Stimulated activated CD8-positive, alpha-beta memory T cell treated with anti-CD3 and anti-CD28 coated beads, Interleukin-12 subunit alpha, Interleukin-12 subunit beta, amount 100 ng/mL, for 24 hours (primary cell): Measurements from ENCODE around the gene GOLGA6D.
"Not testable (repeated sequence)": the region's sequence is repeated elsewhere in the genome, so short reads cannot be mapped to it uniquely, and the experiment has no call there.

Experiments used
- DNase-seq: peaks from one replicate; pipeline ENCODE4 v3.0.0-alpha.2; 2020; ENCODE audit errors: extremely low read depth

Gene GOLGA6D

DNA sequence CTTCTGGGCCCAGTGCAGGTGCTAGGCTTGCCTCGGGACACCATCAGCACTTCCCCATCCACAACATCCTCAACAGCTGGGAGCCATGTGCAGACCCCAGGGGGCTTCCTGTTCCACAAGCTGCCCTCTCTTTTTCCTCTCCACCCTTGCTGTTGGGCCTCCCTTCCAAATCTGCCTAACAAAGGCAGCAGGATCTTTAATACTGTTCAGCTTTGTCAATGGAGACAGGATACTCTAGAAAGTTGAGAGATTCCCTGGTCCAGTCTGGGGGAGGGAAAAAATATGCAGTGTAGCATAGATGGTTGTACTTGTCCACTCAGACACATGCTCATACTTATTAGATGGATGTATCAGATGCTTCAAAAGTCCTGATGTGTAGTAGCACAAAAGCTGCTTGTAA lies 4.1 kb upstream of the GOLGA6D start:
- DNase-seq = not testable (repeated sequence)

DNA sequence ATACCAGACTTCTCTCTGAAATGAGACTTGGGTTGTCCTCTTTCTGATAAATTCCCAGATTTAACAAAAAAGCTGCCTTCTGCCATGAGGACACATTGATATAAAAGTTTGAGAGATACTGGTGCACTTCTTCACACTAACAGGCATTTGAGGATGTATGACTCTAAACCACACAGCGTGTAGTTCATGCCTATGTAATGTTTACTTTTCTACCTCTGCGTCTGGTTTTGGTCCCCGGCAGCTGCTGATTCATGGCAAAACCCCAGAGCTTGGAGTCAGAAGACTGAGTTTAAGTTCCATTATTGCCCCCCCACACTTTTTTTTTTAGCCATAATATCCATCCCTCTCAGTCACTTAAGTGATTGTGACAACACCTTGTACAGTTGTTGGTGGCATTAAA lies 1.5 kb downstream of the GOLGA6D start:
- DNase-seq = not testable (repeated sequence)

DNA sequence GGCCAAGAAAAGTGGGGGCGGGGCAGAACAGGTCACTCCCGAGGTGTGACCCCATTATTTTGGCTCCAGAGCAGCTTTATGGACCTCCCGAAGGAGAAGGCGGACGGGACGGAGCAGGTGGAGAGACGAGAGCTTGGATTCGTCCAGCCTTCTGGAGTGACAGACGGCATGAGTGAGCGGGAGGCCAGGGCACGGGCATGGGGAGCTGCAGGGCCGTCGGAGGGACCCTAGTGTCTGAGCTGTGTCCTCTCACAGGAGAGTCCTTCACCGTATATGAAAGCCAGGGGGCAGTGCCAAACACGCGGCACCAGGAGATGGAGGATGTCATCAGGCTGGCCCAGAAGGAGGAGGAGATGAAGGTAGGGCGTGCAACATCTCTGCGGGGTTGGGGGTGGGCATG lies 11.0 kb downstream of the GOLGA6D start:
- DNase-seq = not testable (repeated sequence)

DNA sequence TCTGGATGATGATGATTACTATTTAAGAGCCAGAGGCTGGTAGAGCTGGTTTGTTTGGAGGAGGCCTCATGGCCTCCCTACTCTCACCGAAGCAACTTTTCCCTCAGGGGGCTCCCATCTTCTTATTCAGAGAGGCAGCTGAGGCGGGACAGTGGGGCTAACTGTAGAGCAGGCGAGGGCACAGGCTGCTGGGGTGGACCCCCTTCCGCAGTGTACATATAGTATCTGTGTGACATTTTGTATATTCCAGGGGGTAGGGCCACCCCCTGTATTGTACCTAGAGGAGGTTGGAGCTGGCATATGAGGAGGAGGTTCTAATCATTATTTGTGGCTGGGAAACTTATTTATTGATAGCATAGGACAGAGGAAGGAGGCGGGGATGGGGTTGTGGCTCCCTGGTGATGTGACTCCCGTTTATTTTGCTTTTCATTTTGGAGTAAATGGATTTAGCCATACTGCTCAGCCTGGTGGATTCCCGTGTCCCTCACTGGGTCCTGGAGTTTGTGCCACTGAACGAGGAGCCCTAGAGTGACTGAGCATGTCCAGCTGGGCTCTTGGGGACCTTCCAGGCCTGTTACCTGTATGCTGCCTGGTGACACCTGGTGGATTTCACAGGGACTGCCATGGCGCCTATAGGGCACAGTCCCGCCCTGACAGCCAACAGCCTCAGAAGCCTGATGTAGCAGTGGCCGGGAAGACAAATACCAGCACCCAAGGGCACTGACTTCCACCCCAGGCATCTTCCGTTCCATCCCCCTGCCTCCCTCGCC lies 16.1 kb downstream of the GOLGA6D start:
- not testable (repeated sequence) for DNase-seq

DNA sequence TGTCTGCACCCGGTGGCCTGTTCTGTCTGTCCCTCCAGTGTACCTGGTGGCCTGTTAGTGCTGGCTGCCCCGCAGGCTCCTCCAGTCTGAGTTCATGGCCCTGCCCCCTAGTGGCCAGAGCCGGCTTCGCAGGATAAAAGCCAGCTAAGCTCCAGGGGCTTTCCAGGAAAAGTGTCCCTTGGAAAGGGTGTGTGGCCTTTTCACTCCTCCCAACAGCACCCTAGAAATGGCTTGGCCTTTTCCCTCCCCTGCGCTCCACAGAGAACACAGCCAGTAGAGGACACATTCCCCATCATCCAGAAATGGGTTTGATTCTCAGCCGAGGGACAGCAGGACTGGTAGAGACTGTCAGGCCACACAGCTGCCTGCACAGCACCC lies 16.7 kb downstream of the GOLGA6D start:
- DNase-seq = not testable (repeated sequence)

DNA sequence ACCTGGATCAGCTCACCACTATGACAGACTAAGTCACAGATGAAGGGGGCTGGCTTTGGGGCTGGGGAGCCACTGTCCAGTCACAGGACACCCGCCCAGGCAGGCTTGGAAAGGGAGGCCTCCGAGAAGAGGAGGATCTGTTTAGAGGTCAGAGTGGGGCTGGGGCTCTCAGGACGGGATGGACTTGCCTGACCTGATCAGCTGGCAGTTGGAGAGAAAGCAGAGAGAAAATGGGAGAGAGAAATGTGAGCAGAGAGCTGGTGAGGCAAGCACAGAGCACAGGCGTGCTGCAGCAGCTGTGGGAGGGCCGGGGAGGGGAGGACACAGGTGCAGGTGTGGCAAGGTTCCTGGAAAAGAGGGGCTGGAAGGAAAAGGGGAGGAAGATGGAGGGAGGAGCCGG lies 17.4 kb downstream of the GOLGA6D start:
- not testable (repeated sequence) for DNase-seq

DNA sequence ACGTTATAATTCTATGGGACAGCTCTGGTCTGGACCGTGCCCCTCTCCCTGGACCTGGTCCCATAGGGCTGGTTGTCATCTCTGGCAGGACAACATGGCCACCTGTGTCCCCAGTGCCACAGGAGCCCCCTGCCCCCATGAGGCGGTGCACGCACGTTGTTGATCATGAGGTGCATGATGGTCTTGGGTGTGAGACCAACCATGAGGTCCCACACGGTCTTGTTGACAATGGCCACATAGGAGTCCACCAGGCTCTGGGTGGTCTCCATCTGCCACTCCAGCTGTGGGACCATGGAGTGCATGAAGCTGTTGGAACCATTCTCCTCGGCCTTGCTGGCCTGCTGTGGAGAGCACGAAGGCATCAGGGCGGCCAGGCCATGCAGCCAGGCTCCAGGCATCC lies 19.7 kb downstream of the GOLGA6D start:
- DNase-seq = no peak

DNA sequence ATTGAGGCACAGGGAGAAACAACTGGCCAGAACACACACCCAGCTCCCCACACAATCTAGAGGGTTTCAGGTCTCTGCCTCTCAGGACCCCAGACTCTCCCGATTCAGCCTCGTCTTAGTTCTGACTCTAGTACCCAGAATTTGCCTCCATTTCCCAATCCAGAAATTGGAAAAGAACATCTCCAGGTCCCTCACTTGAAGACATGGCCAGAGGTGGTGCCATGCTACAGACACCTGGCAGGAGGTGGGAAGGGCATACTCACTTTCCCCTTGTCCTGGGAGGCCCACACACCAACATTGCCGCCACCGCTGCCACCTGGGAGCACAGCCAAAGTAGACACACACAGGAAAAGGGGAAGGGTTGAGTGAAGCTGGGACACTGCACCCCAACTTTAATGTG lies 20.1 kb downstream of the GOLGA6D start:
- not testable (repeated sequence) for DNase-seq

DNA sequence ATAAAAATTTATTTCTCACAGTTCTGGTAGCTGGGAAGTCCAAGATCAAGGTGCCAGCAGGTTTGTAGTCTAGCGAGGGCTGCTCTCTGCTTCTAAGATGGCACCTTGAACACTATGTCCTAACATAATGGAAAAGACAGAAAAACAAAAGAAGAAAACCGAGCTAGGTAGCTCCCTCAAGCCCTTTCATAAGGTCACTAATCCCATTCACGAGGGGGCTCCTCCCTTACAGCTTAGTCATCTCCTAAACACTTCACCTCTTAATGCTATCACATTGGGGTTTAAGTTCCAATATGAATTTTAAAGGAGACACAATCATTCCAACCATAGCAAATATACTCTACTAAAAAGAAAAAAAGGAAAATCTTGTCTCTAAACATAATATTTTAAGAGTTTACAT lies 23.6 kb downstream of the GOLGA6D start:
- DNase-seq = no peak

DNA sequence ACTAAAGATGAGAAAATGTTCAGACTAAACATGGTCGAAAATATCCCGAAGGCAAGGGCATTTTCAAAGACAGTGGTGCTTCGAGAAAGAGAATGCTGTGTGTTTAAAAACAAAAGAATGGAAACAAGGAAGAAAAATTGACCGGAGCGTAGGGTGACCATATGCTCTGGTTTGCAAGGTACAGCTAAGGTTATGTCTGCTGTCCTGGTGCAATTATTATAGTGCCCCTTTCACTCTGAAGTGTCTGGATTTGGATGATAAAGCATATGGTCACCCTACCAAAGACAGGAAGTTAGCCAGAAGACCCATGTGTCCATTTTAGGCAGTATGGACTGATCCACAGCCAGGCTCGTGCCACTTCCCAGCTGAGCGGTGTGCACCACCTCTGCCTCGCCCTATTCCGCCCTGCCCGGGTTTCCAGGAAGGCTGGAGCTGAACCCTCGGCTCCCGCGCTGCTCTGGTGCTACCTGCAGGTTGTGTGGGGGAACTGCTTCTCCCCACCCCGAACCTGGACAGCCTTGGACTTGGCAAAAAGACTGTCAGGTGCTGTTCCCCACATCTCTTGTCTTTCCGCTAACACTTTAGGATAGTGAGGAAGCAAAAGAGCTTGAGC lies 25.2 kb downstream of the GOLGA6D start:
- DNase-seq = no peak

DNA sequence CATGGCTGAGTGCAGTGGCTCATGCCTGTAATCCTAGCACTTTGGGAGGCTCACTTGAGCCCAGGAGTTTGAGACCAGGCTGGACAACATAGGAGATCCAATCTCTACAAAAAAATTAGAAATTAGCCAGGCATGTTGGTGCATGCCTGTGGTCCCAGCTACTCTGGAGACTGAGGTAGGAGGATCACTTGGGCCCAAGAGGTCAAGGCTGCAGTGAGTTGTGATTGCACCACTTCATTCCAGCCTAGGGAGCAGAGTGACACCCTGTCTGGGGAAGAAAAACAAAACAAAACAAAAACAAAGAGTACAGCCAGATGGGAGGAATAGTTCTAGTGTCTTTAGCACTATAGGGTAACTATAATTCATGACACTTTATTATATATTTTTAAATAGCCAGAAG lies 27.1 kb downstream of the GOLGA6D start:
- DNase-seq = no peak

DNA sequence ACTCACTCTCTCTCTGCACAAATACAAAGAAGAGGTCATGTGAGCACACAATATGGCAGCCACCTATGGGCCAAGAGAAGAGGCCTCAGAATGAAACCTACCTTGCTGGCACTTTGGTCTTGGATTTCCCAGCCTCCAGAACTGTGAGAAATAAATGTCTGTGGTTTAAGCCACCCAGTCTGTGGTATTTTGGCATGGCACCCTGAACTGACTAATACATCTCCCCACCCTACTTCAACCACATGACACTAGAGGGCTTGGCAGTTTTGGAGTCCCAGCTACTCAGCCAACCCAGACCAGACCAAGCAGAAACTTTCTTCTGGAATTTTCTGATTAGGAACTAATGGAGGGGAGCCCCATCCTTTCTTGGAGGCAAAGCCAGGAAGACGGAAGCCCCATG lies 29.9 kb downstream of the GOLGA6D start:
- DNase-seq = not testable (repeated sequence)

DNA sequence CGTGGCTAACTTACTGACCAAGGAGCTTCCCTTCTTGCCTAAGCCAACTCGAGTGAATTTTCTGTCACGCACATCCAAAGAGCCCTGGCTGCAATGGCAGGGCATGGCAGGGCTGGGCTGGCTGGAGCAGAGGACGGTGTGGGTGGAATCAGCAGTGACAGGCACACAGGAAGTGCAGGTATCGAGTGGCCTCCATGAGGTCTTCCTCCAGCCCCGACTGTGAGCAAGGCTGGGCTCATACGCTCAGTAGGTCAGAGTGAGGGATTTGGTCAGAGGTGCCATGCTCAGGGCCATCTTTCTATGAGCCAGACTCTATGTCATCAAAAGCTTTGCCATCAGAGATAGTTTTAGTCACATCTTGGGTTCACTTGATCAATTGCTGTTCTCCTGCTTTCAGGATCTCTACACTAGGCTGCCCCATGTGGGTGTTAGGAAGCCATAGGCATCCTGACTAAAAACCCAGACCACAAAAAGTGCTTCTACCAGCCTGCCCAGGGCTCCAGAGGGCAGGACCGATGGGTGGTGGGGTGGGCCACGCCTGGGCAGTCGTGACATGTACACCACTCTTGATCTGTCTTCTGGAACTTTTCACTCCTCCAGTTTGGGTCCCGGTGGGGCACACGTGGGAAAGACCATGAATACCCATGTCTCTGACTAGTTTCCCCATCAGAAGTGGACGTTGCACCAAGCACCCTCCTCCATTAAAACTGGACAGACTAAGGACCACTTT lies 30.6 kb downstream of the GOLGA6D start:
- DNase-seq = no peak

DNA sequence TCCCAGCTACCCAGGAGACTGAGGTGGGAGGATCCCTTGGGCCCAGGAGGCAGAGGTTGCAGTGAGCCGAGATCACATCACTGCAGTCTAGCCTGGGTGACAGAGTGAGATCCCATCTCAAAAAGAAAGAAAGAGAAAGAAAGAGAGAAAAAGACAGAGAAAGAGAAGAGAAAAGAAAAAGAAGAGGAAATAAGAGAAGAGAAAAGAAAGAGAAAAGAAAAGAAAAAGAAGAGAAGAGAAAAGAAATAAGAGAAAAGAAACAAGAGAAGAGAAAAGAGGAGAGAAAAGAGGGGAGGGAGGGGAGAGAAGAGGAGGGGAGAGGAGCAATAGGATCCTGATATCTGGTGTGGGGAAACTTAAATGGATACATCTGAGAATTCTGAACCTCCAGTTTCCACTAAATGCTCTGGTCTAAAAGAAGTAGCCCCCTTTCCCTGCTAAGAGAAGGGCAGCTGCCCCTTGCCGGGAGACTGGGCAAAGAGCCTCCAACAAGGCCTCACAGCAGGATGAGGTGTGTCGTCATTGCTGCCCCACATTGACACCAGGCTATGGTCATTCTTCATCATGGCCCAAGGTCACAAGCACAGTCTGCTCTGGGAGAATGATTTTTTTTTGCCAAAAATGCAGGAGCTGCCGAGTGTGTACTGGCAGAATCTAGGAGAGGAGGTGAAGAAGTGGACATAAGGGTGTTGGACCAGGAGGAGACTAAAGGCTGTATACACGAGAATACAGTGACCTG lies 32.1 kb downstream of the GOLGA6D start:
- DNase-seq = no peak

DNA sequence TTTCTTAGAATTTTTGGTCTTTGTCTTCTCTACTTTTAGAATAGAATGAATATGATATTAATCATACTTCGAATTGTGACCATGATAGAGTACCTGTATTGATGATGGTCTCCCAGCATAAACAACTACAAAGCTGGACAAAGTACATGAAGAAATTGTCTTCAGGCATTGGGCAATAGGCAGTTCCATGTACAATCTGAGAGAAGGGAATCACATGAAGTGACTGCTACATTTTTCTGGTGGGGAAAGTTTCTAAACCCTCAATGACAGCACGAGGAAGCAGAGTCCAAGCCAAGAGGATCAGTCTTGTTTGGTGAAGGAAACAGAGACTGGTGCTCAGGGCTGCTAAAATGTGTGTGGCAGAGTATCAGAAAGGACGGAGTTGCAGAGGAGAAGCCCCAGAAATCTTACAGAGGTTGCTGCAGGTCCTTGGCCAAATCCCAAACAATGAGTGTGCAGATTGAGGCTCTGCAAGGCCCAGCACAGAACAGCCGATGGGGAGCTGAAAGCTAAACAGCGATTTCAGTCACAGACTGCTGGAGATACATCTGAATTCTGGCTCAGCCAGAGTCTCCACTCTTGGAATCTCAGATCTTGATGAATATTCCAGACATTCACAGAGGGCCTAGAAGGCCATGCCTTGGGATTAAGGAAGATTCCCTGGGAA lies 36.7 kb downstream of the GOLGA6D start:
- not testable (repeated sequence) for DNase-seq

DNA sequence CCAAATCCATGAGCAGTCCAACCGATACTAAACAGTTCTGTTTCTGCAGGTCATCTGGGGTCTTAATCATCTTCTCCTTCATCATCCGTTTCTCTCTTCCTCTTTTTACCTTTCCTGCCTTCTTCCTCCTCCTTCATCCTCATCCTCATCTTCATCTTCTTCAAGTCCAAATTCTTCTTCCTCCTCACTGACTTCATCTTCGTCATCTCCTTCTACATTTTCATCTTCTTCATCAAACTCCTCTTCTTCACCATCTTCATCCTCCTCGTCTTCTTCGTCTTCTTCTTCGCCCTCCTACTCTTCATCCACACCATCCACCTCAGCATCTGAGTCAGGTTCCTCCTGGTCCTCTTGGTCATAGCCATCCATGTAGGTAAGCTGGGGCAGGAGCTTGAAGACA lies 39.1 kb downstream of the GOLGA6D start:
- no peak for DNase-seq

DNA sequence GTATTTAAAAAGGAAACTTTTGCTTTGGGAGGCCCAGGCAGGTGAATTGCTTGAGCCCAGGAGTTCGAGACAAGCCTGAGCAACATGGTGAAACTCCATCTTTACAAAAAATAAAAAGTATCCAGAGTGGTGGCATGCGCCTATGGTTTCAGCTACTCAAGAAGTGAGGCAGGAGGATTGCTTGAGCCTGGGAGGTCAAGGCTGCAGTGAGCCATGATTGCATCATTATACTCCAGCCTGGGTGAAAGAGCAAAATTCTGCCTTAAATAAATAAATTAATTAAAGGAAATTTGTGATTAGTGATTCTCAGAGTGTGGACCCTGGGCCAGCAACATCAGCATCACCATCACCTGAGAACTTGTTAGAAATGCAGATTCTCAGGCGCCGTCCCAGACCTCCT lies 43.3 kb downstream of the GOLGA6D start:
- no peak for DNase-seq

DNA sequence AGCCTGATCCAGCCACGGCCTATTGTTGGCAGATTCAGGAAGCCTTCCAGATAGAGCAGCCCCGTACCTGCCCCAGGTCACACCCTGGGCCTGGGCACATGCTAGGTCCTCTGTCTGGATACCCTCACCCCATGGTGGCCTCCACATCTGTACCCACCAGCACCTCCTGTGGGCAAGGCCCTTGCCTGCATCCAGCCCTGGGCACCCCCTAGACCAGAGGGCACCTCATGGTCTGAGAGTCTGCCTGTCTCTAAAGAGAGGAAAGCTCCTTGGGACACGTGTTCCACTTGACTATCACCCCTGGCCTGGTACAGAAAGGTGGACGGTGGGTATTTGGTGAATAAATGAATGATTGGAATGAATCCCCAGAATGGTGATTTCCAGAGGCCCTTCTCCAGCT lies 44.4 kb downstream of the GOLGA6D start:
- no peak for DNase-seq

DNA sequence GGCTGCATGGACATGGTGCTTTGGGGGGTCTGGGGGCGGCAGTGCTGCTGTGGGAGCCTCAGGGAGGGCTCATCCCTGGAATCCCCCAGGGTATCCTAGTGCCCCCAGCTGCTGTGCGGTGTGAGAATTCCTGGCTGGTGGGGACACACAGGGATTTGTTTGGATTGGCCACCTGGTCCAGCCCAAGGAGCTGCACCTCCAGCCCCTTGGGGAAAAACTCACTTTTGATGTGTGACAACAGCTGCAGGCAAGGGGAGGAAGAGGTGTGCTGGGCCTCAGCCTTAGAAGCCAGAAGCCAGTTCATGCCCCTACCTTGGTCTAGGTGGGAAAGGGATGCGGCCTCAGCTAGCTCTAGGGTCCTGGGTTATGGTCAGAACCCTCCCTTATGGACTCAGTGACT lies 44.9 kb downstream of the GOLGA6D start:
- no peak for DNase-seq

DNA sequence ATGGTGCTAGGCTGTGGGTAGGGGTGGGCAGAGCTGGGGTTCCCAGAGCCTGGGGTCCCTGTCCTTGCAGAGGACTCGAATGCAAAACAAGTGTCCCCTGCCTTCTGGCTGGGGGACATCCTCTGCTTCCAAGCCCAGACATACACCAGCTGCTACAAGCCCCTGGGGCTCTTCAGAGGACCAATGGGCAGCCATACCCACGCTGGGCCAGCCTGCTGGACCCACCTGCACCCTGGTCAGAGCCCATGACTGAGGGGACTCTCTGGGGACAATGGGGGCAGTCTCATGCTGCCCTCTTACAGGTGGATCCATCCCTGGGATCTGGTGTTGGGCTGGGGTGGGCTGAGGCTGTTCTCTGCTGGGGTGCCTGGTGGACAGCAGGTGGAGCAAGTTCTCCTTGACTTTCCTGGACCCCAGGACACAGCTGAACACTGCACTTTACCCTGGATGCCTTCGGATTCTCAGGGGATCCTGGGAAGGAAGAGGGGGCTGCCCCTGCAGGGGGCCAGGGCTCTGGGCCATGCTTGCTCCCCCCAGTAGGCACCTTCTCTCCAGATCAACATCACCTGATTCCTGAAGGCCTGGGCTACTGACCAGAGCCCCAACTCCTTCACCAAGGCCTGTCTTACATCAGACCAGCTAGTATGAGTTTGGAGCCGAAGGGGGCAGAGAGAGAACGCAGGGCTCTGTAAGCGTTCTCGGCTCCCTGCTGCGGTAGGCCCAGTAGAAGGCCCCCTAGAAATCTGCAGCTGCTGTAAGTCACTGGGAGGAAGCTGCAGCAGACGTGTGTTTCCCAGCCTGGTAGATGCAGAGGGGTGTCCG lies 46.1 kb downstream of the GOLGA6D start:
- DNase-seq = no peak

DNA sequence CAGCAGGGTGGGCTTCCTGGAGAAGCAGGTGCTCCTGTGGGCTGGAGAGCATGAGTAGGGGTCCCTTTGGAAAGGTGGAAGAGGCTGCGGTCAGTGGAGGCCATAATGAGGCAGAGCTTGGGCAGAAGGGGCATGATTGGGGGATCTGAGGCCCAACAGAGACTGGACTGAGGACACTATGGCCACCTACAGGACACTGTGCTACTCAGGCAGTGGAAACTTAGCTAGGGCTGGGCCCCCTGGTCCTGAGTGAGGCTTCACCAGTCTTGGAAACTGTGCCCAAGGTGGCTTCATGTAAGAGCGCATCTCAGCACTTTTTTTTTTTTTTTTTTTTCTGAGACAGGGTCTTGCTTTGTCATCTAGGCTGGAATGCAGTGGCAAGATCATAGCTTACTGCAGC lies 46.9 kb downstream of the GOLGA6D start:
- no peak for DNase-seq
